Measurements from ENCODE around the gene GRID1. TPM values are rescaled to one million over a fixed set of nuclear protein-coding genes. Genes with fewer than 3 reads are reported as not detected.

Gene GRID1
- total and polyA plus RNA-seq, 10 of the 15 experiments (the other 5 are each of a cell fraction or from before 2014, with no cell fraction given) = 0.04 to 0.62 (median 0.08) TPM; not detected in 5

DNA sequence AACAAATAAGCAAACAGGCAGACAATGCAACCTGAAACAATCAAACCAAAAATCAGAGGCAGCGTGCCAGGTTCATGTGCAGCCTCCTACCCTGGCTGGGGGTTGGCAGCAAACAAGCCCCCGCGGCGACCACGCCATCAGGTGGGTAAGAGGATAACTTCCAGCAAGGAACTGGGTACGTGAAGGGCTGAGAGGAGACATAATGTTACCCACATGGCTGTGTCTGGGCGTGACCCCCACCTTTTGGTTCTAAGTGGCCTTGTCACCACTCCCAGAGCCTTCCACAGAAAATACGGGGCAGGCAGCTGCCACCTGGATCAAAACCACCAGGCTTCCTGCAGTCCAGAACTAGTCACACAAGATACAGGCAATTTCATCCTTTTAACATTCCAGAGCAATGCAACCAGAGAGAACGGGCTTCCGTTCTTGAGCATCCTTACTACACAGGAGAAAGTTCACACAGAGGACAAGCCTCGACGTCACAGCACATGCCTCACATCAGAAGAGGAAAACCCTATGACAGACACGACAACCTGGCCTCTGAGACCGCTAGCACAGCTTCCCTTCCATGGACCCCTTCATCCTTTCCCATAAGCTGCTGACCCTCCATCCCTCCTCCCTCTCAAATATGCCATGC, 171.0 kb downstream of the GRID1 start:
- ATAC-seq (no peak), FAIRE-seq (no peak)
- no TSS peak for BruUV-seq (replicated peaks)

More for the DNA sequence above, 171.0 kb downstream of the GRID1 start:
- POLR2A ChIA-PET = no interaction called here
- H3K9me3 ChIP-seq (replicated peaks; ENCODE audit: control insufficient read depth, insufficient read depth, low read length) = no peaks in the 10 kb centered on the region
- H3K9ac ChIP-seq (ENCODE audit: control insufficient read depth, insufficient read depth, low read length) = no peak overlapping the region
- no peak for DNase-seq (ENCODE audit: low read depth, low spot score)
- SMC1A ChIA-PET (ENCODE audit: uncharacterized antibody, unreplicated experiment) = no interaction called here
- no peaks in the 10 kb centered on the region for H3K79me2 ChIP-seq (ENCODE audit: control insufficient read depth, insufficient read depth, low read length)
- H3K4me1 ChIP-seq (ENCODE audit: control insufficient read depth, insufficient read depth, low read length) = no peaks in the 10 kb centered on the region
- H3K36me3 ChIP-seq (ENCODE audit: control insufficient read depth in 2 of 2, insufficient read depth in 2 of 2, low read length in 1 of 2) = no peaks in the 10 kb centered on the region
- no peak overlapping the region for H3K4me3 ChIP-seq
- RAD21 ChIA-PET (ENCODE audit: unreplicated experiment) = no interaction called here
- H4K20me1 ChIP-seq (ENCODE audit: control insufficient read depth, insufficient read depth) = no peaks in the 10 kb centered on the region
- TF ChIP-seq CBFB (IDR thresholded peaks at IDR 0.05; ENCODE audit: low read depth) (no peak), CREM (IDR thresholded peaks at IDR 0.05; ENCODE audit: low read depth) (no peak), KDM1A (IDR thresholded peaks at IDR 0.05; ENCODE audit: borderline replicate concordance) (no peak), NRF1 (conservative IDR thresholded peaks at IDR 0.05; ENCODE audit: low read depth, low read length) (no peak), STAT3 (IDR thresholded peaks at IDR 0.05; ENCODE audit: low read depth, low read length) (no peak), MYC (IDR thresholded peaks at IDR 0.05; ENCODE audit: insufficient read depth, insufficient read length, insufficient replicate concordance, low read length, severe bottlenecking) (no peak)
- TF ChIP-seq, protein P1, sequence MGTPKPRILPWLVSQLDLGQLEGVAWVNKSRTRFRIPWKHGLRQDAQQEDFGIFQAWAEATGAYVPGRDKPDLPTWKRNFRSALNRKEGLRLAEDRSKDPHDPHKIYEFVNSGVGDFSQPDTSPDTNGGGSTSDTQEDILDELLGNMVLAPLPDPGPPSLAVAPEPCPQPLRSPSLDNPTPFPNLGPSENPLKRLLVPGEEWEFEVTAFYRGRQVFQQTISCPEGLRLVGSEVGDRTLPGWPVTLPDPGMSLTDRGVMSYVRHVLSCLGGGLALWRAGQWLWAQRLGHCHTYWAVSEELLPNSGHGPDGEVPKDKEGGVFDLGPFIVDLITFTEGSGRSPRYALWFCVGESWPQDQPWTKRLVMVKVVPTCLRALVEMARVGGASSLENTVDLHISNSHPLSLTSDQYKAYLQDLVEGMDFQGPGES (IDR thresholded peaks at IDR 0.05) = no peak
- TF ChIP-seq, protein P2, sequence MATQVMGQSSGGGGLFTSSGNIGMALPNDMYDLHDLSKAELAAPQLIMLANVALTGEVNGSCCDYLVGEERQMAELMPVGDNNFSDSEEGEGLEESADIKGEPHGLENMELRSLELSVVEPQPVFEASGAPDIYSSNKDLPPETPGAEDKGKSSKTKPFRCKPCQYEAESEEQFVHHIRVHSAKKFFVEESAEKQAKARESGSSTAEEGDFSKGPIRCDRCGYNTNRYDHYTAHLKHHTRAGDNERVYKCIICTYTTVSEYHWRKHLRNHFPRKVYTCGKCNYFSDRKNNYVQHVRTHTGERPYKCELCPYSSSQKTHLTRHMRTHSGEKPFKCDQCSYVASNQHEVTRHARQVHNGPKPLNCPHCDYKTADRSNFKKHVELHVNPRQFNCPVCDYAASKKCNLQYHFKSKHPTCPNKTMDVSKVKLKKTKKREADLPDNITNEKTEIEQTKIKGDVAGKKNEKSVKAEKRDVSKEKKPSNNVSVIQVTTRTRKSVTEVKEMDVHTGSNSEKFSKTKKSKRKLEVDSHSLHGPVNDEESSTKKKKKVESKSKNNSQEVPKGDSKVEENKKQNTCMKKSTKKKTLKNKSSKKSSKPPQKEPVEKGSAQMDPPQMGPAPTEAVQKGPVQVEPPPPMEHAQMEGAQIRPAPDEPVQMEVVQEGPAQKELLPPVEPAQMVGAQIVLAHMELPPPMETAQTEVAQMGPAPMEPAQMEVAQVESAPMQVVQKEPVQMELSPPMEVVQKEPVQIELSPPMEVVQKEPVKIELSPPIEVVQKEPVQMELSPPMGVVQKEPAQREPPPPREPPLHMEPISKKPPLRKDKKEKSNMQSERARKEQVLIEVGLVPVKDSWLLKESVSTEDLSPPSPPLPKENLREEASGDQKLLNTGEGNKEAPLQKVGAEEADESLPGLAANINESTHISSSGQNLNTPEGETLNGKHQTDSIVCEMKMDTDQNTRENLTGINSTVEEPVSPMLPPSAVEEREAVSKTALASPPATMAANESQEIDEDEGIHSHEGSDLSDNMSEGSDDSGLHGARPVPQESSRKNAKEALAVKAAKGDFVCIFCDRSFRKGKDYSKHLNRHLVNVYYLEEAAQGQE (IDR thresholded peaks at IDR 0.05; ENCODE audit: low read depth, low read length) = no peak
- CTCF ChIA-PET = no interaction called here
- H2AFZ ChIP-seq (ENCODE audit: control insufficient read depth, low read depth, low read length) = no peak overlapping the region
- peaks cover 0 to 4% of the 10 kb centered on the region in 2 experiments; a peak in 2 of 4 replicates for H3K27me3 ChIP-seq (replicated peaks in 1 of 2; ENCODE audit: control insufficient read depth in 2 of 2, insufficient read depth in 2 of 2, low read length in 1 of 2)
- intact Hi-C loops (cut with micrococcal nuclease; ENCODE audit: unreplicated experiment) (no loop called here), in situ Hi-C loops (cut with MboI) (no loop called here)
- no peak overlapping the region for H3K4me2 ChIP-seq (ENCODE audit: control insufficient read depth, insufficient read depth)
- H3K27ac ChIP-seq (ENCODE audit: control insufficient read depth, insufficient read depth) = no peak overlapping the region
- 35% methylated on average over 14 of the region's 14 CpGs for WGBS (ENCODE audit: insufficient coverage, insufficient replicate concordance, low lambda C conversion rate, missing lambda C conversion rate)
